HEK293 (cell line): ENCODE results near the gene XPNPEP2.

ENCODE experiments used
- CTCF ChIA-PET: fragments of 350-600 bp; formaldehyde crosslinking; extraction: SDS; loops from one replicate; lab custom pipeline; 2021; ENCODE audit warnings: antibody characterized with exemption; lab: Yijun Ruan, JAX
- POLR2A ChIA-PET: fragments of 300-600 bp; formaldehyde crosslinking; extraction: SDS; loops from one replicate; lab custom pipeline; 2020; ENCODE audit warnings: antibody characterized with exemption, inconsistent platforms; lab: Yijun Ruan, JAX
- H3K27ac ChIP-seq: fragments of 200-500 bp; sonication (Bioruptor generic); 2 replicates; pipeline ENCODE4 v1.5.1; 2014; ENCODE audit warnings: low read depth, low read length, control low read depth, inconsistent platforms; ENCODE audit errors: extremely low read depth
- H3K36me3 ChIP-seq, 2 experiments: fragments of 200-500 bp in 1 of 2; sonication (Bioruptor generic) in 1 of 2; 1 replicate in 1 of 2; 2 replicates in 1 of 2; pipeline ENCODE4 v1.5.1; 2014 to 2017; ENCODE audit warnings: inconsistent platforms in 2 of 2, low read length in 2 of 2; ENCODE audit not compliant: control insufficient read depth in 2 of 2, insufficient read depth in 1 of 2
- H3K4me1 ChIP-seq: fragments of 200-500 bp; sonication (Bioruptor generic); 2 replicates; pipeline ENCODE4 v1.5.1; 2014; ENCODE audit warnings: mild to moderate bottlenecking, low read length, inconsistent platforms; ENCODE audit not compliant: control insufficient read depth, insufficient read depth
- H3K4me3 ChIP-seq: 2 replicates; pipeline ENCODE4 v1.5.1; 2011; ENCODE audit warnings: low read depth, mild to moderate bottlenecking, control low read depth, low read length, moderate library complexity
- H3K9me3 ChIP-seq: fragments of 200-500 bp; sonication (Bioruptor generic); 2 replicates; pipeline ENCODE4 v1.5.1; 2014; ENCODE audit warnings: low read depth, low read length, inconsistent platforms; ENCODE audit not compliant: control insufficient read depth, insufficient read depth
- GFI1B ChIP-seq: fragments of 450-650 bp; formaldehyde crosslinking; IDR thresholded peaks from 2 replicates; pipeline ENCODE4 v1.5.1; 2016; ENCODE audit warnings: missing biosample characterization, missing genetic modification characterization
- HOXD13 ChIP-seq: sonication (generic); formaldehyde crosslinking; IDR thresholded peaks from 2 replicates; pipeline ENCODE4 v1.8.0; 2022; ENCODE audit warnings: missing genetic modification reagents, borderline replicate concordance
- INSM2 ChIP-seq: fragments of 450-650 bp; formaldehyde crosslinking; IDR thresholded peaks from 2 replicates; pipeline ENCODE4 v1.5.1; 2016; ENCODE audit warnings: missing biosample characterization, missing genetic modification characterization
- KLF1 ChIP-seq: fragments of 450-650 bp; formaldehyde crosslinking; IDR thresholded peaks from 2 replicates; pipeline ENCODE4 v1.5.1; 2016; ENCODE audit warnings: missing biosample characterization, missing genetic modification characterization
- KLF16 ChIP-seq: fragments of 450-650 bp; formaldehyde crosslinking; IDR thresholded peaks from 2 replicates; pipeline ENCODE4 v1.5.1; 2017; ENCODE audit warnings: missing biosample characterization, missing genetic modification characterization
- MYNN ChIP-seq: fragments of 450-650 bp; formaldehyde crosslinking; IDR thresholded peaks from 2 replicates; pipeline ENCODE4 v1.5.1; 2016; ENCODE audit warnings: missing biosample characterization, missing genetic modification characterization, borderline replicate concordance
- PRDM6 ChIP-seq: fragments of 450-650 bp; formaldehyde crosslinking; IDR thresholded peaks from 2 replicates; pipeline ENCODE4 v1.5.1; 2017; ENCODE audit warnings: missing biosample characterization, missing genetic modification characterization
- REPIN1 ChIP-seq: fragments of 450-650 bp; formaldehyde crosslinking; IDR thresholded peaks from 2 replicates; pipeline ENCODE4 v1.5.1; 2017; ENCODE audit warnings: missing biosample characterization, missing genetic modification characterization, low read depth
- ZBTB17 ChIP-seq: fragments of 450-650 bp; formaldehyde crosslinking; IDR thresholded peaks from 2 replicates; pipeline ENCODE4 v1.5.1; 2016; ENCODE audit warnings: missing biosample characterization, missing genetic modification characterization
- ZBTB26 ChIP-seq: fragments of 450-650 bp; formaldehyde crosslinking; optimal IDR thresholded peaks from 2 replicates; pipeline ENCODE3; 2016; ENCODE audit warnings: missing biosample characterization, mild to moderate bottlenecking, missing genetic modification characterization
- ZFP69B ChIP-seq: fragments of 450-650 bp; formaldehyde crosslinking; IDR thresholded peaks from 2 replicates; pipeline ENCODE4 v1.5.1; 2016; ENCODE audit warnings: missing biosample characterization, missing genetic modification characterization
- ZNF112 ChIP-seq: fragments of 450-650 bp; formaldehyde crosslinking; IDR thresholded peaks from 2 replicates; pipeline ENCODE4 v1.5.0; 2017; ENCODE audit warnings: missing biosample characterization, missing genetic modification characterization
- ZNF146 ChIP-seq: fragments of 450-650 bp; formaldehyde crosslinking; IDR thresholded peaks from 2 replicates; pipeline ENCODE4 v1.5.1; 2016; ENCODE audit warnings: missing biosample characterization, missing genetic modification characterization
- ZNF18 ChIP-seq: fragments of 450-650 bp; formaldehyde crosslinking; IDR thresholded peaks from 2 replicates; pipeline ENCODE4 v1.5.1; 2016; ENCODE audit warnings: missing biosample characterization, missing genetic modification characterization
- ZNF184 ChIP-seq: fragments of 450-650 bp; IDR thresholded peaks from 2 replicates; pipeline ENCODE4 v1.5.1; 2018; ENCODE audit warnings: missing biosample characterization, mild to moderate bottlenecking, missing genetic modification characterization
- ZNF214 ChIP-seq: fragments of 450-650 bp; formaldehyde crosslinking; IDR thresholded peaks from 2 replicates; pipeline ENCODE4 v1.5.1; 2017; ENCODE audit warnings: missing biosample characterization, mild to moderate bottlenecking, missing genetic modification characterization, borderline replicate concordance
- ZNF302 ChIP-seq: fragments of 450-650 bp; formaldehyde crosslinking; IDR thresholded peaks from 2 replicates; pipeline ENCODE4 v1.5.1; 2016; ENCODE audit warnings: missing biosample characterization, missing genetic modification characterization, low read depth
- ZNF311 ChIP-seq: fragments of 450-650 bp; formaldehyde crosslinking; IDR thresholded peaks from 2 replicates; pipeline ENCODE4 v1.5.1; 2017; ENCODE audit warnings: missing biosample characterization, missing genetic modification characterization, borderline replicate concordance
- ZNF335 ChIP-seq: fragments of 450-650 bp; formaldehyde crosslinking; conservative IDR thresholded peaks from 2 replicates; pipeline ENCODE4 v1.5.1; 2016; ENCODE audit warnings: missing biosample characterization, missing genetic modification characterization
- ZNF391 ChIP-seq: fragments of 450-650 bp; formaldehyde crosslinking; IDR thresholded peaks from 2 replicates; pipeline ENCODE4 v1.5.1; 2016; ENCODE audit warnings: low read depth, missing biosample characterization, missing genetic modification characterization, borderline replicate concordance
- ZNF404 ChIP-seq: fragments of 450-650 bp; formaldehyde crosslinking; IDR thresholded peaks from 2 replicates; pipeline ENCODE4 v1.5.1; 2017; ENCODE audit warnings: missing biosample characterization, missing genetic modification characterization
- ZNF473 ChIP-seq: fragments of 450-650 bp; formaldehyde crosslinking; IDR thresholded peaks from 2 replicates; pipeline ENCODE4 v1.5.1; 2017; ENCODE audit warnings: missing biosample characterization, missing genetic modification characterization
- ZNF610 ChIP-seq: fragments of 450-650 bp; formaldehyde crosslinking; IDR thresholded peaks from 2 replicates; pipeline ENCODE4 v1.5.1; 2016; ENCODE audit warnings: missing biosample characterization, missing genetic modification characterization, borderline replicate concordance
- ZNF624 ChIP-seq: fragments of 450-650 bp; formaldehyde crosslinking; IDR thresholded peaks from 2 replicates; pipeline ENCODE4 v1.5.1; 2017; ENCODE audit warnings: missing biosample characterization, missing genetic modification characterization
- ZSCAN16 ChIP-seq: fragments of 450-650 bp; formaldehyde crosslinking; IDR thresholded peaks from 2 replicates; pipeline ENCODE4 v1.5.1; 2016; ENCODE audit warnings: missing biosample characterization, missing genetic modification characterization
- ZSCAN30 ChIP-seq: fragments of 450-650 bp; IDR thresholded peaks from 2 replicates; pipeline ENCODE4 v1.5.1; 2018; ENCODE audit warnings: missing biosample characterization, mild to moderate bottlenecking, missing genetic modification characterization, moderate library complexity
- TF ChIP-seq, protein P1 (sequence below): fragments of 450-650 bp; formaldehyde crosslinking; IDR thresholded peaks from 2 replicates; pipeline ENCODE4 v1.5.1; 2017; ENCODE audit warnings: missing biosample characterization, missing genetic modification characterization

Gene XPNPEP2

GRCh38 chrX:129696463-129697155 lies 42.2 kb upstream of the XPNPEP2 start:
- CTCF ChIA-PET, result interaction anchor here (0.7 to 1.7 kb wide), 2 partner anchors 29 to 58 kb away, joined by 3 to 4 read pairs; no protein-coding TSS in a partner anchor

DNA sequence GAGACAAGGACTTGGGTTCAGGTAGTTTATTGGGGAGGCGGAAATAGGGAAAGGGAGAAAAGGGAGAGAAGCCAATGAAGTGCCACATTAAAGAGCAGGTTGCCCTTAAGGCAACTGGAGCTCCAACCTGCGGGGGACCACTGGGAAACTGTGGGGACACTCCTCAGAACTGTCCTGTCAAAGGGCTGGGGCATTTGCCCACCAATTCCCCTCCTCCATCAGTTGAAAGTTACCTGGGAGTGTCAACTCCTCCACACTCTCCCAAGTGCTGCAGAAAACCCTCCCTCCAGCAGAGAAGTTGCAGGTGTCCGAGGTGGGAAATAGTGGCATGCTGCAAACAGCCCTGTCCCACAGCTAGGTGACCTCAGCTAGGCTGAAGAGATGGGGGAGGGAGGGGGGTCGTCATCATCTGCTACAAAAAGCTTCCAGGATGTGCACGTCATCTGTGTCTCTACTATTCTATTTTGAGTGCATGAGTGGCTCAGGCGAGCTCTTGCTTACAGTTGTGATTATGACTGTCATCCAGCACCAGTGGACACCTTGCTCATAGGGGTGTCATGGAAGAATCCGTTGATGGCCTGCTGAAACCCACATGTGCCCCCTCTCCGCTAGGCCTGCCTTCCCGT lies 41.5 kb upstream of the XPNPEP2 start:
- Histone ChIP-seq H3K27ac (no peak overlapping the region), H3K36me3 (no peaks in the 10 kb centered on the region), H3K4me1 (no peaks in the 10 kb centered on the region), H3K9me3 (no peaks in the 10 kb centered on the region), H3K4me3 (no peak overlapping the region)
- ChIA-PET CTCF (interaction anchor here (0.7 kb wide), 1 partner anchor 59 kb away, joined by 3 read pairs; no protein-coding TSS in a partner anchor), POLR2A (no interaction called here)
- TF ChIP-seq MYNN (tag by site-specific recombination), result no peak
- TF ChIP-seq ZNF335, result no peak
- no peak for TF ChIP-seq ZBTB17 (tag by site-specific recombination)
- TF ChIP-seq ZNF624 (tag by site-specific recombination), result no peak
- no peak for TF ChIP-seq ZNF184 (tag by site-specific recombination)
- TF ChIP-seq ZNF311, result no peak
- no peak for TF ChIP-seq ZNF214 (tag by site-specific recombination)
- TF ChIP-seq, protein P1, sequence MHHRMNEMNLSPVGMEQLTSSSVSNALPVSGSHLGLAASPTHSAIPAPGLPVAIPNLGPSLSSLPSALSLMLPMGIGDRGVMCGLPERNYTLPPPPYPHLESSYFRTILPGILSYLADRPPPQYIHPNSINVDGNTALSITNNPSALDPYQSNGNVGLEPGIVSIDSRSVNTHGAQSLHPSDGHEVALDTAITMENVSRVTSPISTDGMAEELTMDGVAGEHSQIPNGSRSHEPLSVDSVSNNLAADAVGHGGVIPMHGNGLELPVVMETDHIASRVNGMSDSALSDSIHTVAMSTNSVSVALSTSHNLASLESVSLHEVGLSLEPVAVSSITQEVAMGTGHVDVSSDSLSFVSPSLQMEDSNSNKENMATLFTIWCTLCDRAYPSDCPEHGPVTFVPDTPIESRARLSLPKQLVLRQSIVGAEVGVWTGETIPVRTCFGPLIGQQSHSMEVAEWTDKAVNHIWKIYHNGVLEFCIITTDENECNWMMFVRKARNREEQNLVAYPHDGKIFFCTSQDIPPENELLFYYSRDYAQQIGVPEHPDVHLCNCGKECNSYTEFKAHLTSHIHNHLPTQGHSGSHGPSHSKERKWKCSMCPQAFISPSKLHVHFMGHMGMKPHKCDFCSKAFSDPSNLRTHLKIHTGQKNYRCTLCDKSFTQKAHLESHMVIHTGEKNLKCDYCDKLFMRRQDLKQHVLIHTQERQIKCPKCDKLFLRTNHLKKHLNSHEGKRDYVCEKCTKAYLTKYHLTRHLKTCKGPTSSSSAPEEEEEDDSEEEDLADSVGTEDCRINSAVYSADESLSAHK (tag by site-specific recombination), result no peak
- TF ChIP-seq PRDM6, result no peak
- no peak for TF ChIP-seq ZNF473
- no peak for TF ChIP-seq ZNF610 (tag by site-specific recombination)
- TF ChIP-seq ZNF112, result no peak

More at GRCh38 chrX:129696463-129697155, 42.2 kb upstream of the XPNPEP2 start:
- POLR2A ChIA-PET, result no interaction called here
- Histone ChIP-seq H3K4me3 (no peak overlapping the region), H3K27ac (no peak overlapping the region), H3K9me3 (no peaks in the 10 kb centered on the region), H3K36me3 (no peaks in the 10 kb centered on the region), H3K4me1 (no peaks in the 10 kb centered on the region)
- TF ChIP-seq GFI1B (tag by site-specific recombination) (no peak), ZNF18 (tag by site-specific recombination) (no peak), REPIN1 (tag by site-specific recombination) (no peak), ZFP69B (tag by site-specific recombination) (no peak), ZNF302 (no peak), HOXD13 (CRISPR knock-in tag) (no peak), ZNF391 (no peak), KLF1 (tag by site-specific recombination) (no peak), ZSCAN30 (tag by site-specific recombination) (no peak), INSM2 (tag by site-specific recombination) (no peak), ZSCAN16 (no peak), ZNF404 (no peak), ZBTB26 (tag by site-specific recombination) (no peak), ZNF146 (no peak), KLF16 (tag by site-specific recombination) (no peak)
